A204.1 (cell line): ENCODE data around the gene TUBG1.
A peak's percentile ranks its signal among the peaks of the same experiment; 100 is the strongest.

Experiments used
- FAIRE-seq: peaks from 2 replicates; lab custom pipeline; 2012; peaks lifted over from hg19 to GRCh38; lab: Jason Lieb, UNC

The TUBG1 gene

DNA sequence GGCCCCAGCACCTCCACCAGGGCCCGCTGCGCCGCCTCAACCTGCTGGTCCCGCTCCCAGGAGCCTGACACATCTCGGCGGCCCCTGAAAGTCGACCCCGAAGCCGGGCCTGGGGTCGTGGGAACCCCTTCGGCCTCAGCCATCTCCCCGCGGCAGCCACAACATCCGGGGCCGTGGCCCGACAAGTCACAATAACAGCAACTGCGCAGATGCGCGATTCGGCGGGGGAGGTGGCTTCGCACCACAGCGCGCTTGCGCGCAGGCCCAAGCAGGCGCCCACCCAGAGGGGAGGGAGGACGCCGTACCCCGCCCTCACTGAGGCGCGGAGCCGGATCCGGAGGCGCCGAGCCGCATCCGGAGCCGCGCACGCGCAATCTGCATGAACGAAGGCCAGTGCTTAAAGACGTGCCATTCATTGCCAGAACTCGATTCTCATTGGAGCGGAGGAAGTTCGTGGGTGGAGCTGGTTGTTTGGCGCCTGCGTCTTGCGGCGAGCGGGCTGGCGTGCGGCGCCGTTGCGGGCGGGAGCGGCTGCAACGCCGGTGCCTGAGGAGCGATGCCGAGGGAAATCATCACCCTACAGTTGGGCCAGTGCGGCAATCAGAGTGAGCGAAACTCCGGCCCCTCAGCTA, at the start of gene TUBG1, which contains the start of gene RETREG3:
Gene TUBG1 (plus strand): TSS at position 502 of the 632 bp plus-strand sequence. CDS start 55 bp downstream, at position 557.
Gene RETREG3 (minus strand): TSS at position 193 of the 632 bp plus-strand sequence. CDS start 50 bp downstream, at position 143.
- FAIRE-seq = peak; percentile 93

DNA sequence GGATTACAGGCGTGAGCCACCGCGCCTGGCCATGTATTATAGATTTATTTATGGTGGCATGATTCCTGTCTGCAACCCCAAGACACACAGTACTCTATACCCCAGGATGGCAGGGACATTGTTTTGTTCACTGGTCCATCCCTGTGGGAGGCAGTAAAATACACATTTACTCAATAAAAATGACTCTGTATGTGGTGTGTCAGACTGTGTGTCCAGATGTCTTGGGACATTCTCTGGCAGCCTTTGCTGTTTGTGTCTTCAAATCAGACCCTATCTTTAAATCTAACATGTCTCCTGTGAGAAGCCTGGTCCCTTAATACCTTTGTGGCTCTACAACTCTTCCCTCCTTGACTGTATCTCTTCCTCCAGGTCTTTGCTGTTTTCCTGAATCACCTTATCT, 49.2 kb upstream of the TUBG1 start:
- no peak for FAIRE-seq

DNA sequence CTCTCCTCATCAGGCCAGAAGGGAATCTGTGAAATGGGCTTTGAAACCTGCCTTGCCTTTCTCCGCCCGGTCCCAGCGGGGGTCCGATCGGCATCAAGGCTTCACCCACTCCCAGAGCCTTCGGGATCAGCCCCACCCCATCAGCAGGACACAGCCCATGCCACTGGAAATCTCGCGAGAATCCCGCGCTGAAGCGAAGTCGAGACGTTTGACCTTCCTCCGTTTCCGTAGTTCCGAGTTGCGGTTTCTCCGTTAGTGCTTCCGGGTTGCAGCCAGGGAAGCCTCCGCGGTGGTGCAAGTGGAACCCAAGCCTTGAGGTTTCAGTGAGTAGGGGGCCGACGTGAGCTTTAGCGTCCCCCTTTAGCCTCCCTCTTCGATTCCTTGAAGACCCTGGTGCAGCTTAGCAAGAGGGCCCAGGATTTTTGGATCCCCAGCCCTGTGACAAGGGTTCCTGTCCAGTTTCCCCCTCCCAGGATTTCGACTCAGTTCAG, 47.5 kb upstream of the TUBG1 start, which contains the start of gene COASY:
Gene COASY (plus strand): TSS at position 252 of the 491 bp plus-strand sequence. CDS start 475 bp downstream, outside the sequence.
- no peak for FAIRE-seq

DNA sequence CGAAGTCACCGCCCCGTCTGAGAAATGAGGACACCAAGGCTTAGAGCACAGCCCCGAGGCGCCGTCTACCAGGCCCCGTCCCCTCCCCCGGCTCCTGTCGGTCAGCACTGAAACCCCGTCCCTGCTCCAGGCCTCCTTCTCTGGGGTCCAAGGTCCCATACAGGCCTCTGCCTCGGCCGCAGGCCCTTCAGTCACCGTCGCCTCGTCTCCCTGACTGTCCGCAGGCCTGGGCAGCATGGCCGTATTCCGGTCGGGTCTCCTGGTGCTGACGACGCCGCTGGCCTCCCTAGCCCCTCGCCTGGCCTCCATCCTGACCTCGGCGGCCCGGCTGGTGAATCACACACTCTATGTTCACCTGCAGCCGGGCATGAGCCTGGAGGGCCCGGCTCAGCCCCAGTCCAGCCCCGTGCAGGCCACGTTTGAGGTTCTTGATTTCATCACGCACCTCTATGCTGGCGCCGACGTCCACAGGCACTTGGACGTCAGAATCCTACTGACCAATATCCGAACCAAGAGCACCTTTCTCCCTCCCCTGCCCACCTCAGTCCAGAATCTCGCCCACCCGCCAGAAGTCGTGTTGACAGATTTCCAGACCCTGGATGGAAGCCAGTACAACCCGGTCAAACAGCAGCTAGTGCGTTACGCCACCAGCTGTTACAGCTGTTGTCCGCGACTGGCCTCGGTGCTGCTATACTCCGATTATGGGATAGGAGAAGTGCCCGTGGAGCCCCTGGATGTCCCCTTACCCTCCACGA, 46.9 kb upstream of the TUBG1 start:
- no peak for FAIRE-seq

DNA sequence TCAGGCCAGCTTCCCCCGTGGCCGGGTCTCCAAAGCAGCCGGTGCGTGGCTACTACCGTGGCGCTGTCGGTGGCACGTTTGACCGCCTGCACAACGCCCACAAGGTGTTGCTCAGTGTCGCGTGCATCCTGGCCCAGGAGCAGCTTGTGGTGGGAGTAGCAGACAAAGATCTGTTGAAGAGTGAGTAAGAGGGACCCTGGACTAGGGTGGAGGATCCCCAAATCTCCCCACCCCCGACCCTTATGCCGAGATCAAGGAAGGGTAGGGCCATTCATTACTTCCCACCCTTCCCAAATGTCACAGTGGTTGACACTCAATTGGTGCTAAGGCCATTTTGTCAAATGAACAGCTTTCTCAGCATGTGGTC, 46.4 kb upstream of the TUBG1 start:
- no peak for FAIRE-seq

DNA sequence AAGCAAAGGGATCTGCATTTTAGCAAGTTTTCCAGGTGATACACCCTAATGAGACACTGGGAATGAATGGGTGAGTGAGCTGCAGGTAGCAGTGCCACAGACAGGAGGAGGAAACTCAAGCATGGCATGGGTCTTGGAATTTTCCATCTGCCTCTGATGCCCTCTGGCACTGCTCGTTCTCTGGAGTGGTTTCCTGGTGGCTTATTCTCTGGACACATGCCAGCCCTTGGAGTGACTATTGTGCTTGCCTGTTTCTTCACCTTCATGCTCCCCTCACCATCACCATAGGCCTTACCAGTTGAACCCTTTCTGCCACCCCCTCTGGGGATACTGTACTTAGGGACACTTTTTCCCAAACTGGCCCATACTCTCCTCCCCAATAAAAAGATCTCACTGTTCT, 45.9 kb upstream of the TUBG1 start:
- FAIRE-seq = no peak

DNA sequence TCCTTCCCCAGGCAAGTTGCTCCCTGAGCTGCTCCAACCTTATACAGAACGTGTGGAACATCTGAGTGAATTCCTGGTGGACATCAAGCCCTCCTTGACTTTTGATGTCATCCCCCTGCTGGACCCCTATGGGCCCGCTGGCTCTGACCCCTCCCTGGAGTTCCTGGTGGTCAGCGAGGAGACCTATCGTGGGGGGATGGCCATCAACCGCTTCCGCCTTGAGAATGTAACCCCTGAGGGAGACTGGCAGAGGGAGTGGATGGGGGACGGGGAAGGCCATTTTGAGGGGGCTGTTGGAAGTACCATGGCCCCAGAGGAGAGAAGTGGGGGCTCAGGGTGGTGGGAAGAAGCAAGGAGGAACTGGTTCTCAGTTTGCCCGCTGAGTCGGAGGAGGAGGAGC, 45.5 kb upstream of the TUBG1 start:
- no peak for FAIRE-seq

DNA sequence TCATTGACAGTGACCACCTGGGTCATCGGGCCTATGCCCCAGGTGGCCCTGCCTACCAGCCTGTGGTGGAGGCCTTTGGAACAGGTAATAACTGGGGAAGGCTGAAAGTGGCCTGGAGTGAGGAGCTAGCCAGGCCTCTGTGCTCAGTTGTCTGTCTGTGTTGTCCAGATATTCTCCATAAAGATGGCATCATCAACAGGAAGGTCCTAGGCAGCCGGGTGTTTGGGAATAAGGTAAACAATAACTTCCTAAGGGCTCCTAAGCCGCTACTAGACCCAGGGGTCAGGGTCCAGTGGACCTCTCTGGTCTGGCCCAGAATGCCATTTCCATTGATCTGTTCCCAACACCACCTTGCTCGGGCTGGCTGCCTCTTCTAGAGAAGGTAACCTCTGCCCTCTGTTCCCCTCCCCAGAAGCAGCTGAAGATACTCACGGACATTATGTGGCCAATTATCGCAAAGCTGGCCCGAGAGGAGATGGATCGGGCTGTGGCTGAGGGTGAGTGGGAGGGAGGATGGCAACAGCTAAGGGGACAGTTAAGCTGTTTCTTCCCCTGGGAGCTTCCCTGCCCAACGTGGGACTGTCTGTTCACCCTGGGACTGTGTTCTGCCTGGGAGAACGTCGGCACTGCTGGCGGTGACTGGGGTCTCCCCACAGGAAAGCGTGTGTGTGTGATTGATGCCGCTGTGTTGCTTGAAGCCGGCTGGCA, 44.5 kb upstream of the TUBG1 start:
- FAIRE-seq = no peak

DNA sequence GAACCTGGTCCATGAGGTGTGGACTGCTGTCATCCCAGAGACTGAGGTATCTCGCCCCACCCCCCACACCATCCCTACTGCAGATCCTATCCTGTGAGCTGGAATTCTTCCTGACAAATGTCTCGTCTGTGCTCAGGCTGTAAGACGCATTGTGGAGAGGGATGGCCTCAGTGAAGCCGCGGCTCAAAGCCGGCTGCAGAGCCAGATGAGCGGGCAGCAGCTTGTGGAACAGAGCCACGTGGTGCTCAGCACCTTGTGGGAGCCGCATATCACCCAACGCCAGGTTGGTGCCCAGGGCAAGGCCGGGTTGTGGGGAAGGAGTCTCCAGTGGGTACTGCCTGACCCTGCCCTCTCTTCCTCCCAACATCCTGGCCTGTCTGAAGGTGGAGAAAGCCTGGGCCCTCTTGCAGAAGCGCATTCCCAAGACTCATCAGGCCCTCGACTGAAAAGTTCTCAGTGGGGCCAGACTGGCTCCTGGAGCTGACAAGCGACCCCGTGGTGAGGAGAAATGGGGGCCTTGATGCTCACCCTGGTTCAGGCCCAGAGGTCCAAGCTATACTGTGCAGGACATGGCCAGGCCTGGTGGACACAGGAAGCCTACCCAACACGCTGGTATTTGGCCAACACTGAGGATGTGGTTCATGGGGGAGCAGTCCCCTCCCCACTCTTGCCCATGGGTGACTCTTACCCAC, 43.8 kb upstream of the TUBG1 start:
- FAIRE-seq = no peak

DNA sequence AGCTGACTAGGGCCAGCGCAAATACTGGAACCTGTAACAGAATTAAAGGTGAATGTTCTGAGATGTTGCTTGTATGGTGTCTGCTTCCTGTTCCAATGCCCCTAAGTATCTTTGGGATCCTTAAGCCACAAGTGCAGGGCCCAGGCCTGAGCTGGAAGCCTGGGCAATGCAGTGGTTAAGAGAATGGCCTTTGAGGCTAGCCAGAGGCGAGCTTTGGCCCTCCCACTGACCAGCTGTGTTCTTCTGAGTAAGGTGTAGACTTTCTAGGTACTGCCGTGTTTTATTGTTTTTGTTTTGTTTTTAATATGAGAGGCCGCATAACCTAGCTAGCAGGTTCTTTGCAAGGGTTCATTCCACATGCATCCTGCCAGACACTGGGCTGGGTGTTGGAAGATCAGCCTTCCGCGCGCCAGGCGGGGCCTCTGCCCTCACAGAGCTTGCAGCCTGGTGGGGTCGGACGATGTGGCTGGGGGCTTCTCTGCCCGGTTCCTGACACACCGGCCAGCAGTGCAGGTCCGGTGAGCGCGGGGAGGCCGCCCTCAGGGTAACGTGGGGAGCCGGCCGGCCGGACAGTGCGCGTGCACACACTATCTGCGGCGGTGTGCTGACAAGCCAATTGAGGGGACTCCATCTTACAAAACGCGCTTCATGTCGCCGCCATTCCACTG, 43.1 kb upstream of the TUBG1 start:
- FAIRE-seq = no peak

DNA sequence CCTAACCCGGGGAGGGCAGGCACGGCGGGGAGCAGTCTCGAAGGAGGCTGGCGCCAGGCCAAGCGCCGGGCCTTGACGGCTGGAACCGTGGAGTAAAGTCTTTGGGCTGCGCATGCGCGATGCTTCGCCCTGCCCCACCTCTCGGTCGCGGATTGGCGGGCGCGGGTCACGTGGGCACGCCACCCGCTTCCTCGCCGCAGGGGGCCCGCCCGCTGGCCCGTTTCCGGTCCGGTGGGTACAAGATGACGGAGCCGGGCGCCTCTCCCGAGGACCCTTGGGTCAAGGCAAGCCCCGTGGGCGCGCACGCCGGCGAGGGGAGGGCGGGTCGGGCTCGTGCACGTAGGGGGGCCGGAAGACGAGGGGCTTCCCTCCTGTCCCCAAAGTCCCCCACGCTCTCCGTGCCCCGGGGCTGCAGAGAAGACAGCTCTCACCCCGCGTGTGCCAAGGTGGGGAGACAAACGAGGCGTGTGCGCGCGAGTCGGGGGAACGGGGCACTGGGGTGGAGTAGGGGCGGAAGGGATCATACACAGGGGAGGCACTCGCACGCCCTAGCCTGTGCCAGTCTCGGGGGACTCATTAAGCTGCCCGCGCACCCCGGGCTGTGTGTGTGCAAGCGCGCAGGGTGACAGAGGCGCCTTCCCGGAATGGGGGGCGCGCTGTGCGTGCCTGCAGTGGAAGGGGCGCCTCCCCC, 42.5 kb upstream of the TUBG1 start, which contains the start of gene MLX:
Gene MLX (plus strand): TSS at position 218 of the 691 bp plus-strand sequence. CDS start 25 bp downstream, at position 243.
- no peak for FAIRE-seq

DNA sequence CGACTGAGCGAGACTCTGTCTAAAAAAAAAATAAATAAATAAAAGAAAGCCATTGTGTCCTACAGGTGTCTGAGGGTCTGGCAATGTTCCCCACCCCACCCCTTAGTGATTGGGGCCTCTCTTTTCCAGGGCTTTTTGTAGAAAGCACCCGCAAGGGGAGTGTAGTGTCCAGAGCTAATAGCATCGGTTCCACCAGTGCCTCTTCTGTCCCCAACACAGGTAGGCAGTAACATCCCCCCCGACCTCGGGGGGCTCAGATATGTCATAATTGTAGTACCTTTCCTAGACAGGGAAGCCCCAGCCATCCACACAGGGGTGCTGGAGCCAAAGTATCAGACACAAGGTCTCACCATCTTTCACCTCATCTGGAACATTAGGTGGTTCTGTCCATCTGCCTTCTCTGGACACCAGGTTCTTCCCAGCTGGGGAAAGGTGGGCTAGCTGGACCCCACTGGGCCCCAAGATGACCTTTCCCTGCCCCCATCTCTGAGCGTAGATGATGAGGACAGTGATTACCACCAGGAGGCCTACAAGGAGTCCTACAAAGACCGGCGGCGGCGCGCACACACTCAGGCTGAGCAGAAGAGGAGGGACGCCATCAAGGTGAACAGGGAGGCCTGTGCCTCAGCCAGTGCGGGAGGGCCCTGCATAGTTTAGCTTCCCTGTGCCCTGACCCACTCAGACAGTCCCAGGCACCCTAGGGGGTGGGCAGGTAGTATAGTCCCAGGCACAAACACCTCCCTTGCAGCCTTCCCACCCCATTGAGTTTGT, 41.0 kb upstream of the TUBG1 start:
- FAIRE-seq = no peak

DNA sequence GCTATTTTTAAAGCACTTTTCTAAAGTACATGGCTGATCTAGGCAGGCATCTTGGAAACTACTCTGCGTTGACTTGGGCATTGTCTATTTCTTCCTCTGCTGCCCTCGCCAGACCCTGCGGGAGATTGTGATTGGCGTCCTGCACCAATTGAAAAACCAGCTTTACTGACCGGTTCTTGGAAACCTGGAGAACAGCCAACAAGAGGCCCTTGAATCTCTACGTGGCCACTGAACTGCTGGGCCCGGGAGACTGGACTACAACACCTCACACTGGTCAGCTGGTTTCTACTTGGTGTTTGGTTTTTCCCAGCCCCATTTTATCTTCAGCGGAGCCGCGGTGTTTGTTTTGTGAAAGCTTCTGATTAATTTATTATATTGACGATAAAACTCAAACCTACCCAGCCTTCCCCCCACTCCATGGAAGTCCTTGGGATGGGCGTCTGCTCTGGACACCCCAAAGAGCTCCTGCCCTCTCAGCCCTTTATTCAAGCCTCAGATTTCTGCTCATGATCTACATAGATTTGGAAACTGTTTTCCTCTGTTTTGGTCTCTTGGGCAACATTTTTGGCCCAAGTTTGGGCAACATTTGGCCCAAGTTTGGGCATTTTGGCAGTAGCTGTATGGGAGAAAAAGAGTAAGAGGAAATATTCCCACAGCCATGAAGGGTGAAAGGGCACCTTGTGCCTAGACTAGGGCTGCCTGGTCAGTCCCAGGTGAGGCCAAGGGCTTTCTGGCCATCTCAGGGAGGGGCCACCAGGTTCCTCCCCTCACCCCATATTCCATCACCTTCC, 37.9 kb upstream of the TUBG1 start:
- no peak for FAIRE-seq

DNA sequence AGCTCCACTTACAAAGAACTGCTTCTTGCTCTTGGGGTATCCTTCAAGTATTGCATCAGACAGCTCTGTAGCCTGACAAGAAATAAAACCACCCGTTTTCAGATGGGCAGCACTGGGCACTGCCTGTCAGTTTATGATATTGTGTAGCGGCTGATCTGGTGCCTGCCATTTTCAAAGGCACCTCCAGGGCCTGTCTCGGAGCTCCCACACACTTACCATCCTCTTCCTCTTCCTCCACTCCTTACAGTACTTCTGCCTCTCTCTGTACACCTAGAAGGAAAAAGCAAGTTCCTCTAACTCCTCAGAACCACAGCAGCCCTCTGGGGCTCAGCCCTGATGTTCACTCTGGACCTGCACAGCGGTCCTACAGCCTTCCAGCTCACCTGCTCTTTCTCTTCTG, 36.4 kb upstream of the TUBG1 start:
- no peak for FAIRE-seq

DNA sequence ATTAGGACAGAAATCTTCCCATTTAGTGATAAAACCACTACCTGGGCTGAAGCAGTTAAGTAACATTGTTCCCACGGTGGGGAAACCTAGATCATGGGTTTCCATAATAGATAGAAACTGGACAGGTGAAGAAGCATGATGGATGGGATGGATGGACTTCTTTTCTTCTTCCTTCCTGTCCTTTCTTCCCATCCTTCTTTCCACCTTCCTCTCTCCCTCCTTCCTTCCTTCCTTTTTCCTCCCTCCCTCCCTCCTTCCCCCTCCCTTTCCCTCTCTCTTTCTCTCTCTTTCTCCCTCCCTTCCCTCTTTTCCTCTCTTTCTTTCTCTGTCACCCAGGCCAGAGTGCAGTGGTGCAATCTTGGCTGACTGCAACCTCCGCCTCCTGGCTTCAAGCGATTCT, 35.0 kb upstream of the TUBG1 start:
- no peak for FAIRE-seq

DNA sequence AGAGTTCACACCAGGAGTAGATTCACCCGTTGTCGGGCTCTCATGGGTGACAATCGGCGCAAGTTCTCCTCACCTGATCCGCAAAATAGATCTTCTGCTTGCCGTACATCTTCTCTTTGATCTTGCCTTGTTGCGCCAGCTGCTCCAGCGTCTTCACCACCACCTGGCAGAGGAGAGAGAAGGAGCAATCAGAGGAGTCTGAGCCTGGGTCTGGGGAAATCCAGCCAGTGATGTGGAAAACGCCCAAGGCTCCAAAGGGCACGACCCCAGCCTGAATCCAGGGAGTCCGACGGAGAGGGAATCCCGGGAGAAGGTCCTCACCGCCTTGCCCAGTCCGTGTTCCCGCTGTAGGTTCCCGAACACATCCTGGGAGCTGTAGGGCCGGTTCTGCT, 32.3 kb upstream of the TUBG1 start:
- no peak for FAIRE-seq

DNA sequence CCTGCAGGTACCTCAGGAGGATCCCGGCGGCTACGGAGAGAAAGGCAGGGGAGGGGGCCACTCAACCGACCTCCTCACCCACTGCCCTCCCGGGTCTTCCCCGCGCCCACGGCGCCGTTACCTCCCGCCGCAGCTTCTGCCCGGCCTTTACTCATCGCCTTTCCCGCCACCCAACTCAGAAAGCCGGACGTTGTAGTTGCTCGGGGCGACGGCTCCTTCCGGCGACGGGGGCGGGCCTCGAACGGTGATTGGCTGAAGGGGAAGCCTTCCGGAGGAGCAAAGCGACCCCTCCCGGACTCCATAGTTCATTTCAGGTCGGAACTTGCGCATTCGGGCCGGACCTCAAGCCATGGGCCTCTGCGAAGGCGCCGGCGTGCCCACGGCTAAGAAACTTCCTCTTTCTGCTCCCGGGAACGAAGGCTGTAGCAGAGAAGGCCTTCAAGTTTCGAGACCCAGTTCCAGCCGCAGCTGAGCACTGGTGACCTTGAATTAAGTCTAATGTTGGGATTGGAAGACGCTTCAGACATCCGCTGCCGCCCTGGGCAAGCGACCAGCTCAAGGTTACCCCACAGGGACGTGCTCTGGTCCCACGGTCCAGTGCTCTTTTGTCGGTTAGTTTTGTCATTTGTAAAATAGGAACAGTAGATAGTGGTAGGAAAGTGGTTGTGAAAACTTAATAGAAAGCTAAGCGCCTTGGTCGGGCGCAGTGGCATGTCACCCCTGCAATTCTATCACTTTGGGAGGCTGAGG, 31.8 kb upstream of the TUBG1 start, which contains the start of gene PSMC3IP:
Gene PSMC3IP (minus strand): TSS at position 198 of the 750 bp plus-strand sequence. CDS start 43 bp downstream, at position 155.
- peak; percentile 63 for FAIRE-seq

DNA sequence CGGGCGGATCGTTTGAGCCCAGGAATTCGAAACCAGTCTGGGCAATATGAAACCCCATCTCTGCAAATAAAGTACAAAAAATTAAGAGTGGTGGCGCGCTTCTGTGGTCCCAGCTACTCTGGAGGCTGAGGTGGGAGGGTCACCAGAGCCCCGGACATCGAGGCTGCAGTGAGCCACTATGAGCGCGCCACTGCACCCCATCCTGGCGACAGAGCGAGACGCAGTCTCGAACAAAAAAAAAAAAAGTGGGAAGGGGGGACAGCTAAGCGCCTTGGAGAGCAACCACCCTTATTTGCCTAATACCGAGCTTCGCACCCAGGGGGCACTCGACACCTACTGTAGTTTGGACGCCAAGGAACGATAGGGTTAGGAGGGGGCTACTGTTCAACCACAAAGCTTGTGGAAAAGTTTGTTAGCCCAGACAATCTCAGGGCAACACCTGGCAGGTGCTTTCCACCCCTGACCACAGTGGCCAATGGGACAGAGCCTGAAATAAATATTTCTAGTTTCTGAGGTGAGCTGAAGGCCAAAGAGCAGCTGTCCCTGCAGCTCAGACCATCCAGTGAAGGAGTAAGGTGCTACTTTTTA, 31.1 kb upstream of the TUBG1 start:
- no peak for FAIRE-seq
